PFSK-1 (cell line): ENCODE data around the gene RPTOR.

ENCODE experiments used
- FOXP2 ChIP-seq: optimal IDR thresholded peaks from 2 replicates; pipeline ENCODE3; 2011; ENCODE audit warnings: borderline replicate concordance, control low read depth, inconsistent platforms; ENCODE audit not compliant: insufficient read depth; ENCODE audit errors: extremely low read length, extremely low read depth
- POLR2AphosphoS5 ChIP-seq: IDR thresholded peaks from 2 replicates; pipeline ENCODE4 v1.6.1; 2012; ENCODE audit warnings: low read depth, mild to moderate bottlenecking, control low read depth, low read length, moderate library complexity
- REST ChIP-seq, 2 experiments: IDR thresholded peaks; 2 replicates each; pipeline versions ENCODE4 v1.6.1 to v1.8.0; 2011 to 2012; ENCODE audit warnings: low read depth in 2 of 2, low read length in 2 of 2, control low read depth in 1 of 2, inconsistent platforms in 1 of 2, mild to moderate bottlenecking in 1 of 2, moderate library complexity in 1 of 2; ENCODE audit not compliant: insufficient read depth in 1 of 2
- SIN3A ChIP-seq: IDR thresholded peaks from 2 replicates; pipeline ENCODE4 v1.6.1; 2012; ENCODE audit warnings: mild to moderate bottlenecking, low read length, moderate library complexity, borderline replicate concordance; ENCODE audit not compliant: insufficient read depth
- TAF1 ChIP-seq: IDR thresholded peaks from 2 replicates; pipeline ENCODE4 v1.6.1; 2012; ENCODE audit warnings: low read length, control low read depth, borderline replicate concordance; ENCODE audit not compliant: insufficient read depth

RPTOR gene

GRCh38 chr17:80838311-80839025, 293.8 kb downstream of the RPTOR start:
- TF ChIP-seq FOXP2: no peak
- TF ChIP-seq TAF1: no peak
- no peak for TF ChIP-seq REST (IDR thresholded peaks at IDR 0.05; ENCODE audit: insufficient read depth in 1 of 2, low read depth in 2 of 2, low read length in 2 of 2)
- TF ChIP-seq POLR2AphosphoS5: no peak
- TF ChIP-seq SIN3A: no peak

- TF ChIP-seq POLR2AphosphoS5 (no peak), TAF1 (no peak), REST (IDR thresholded peaks at IDR 0.05; ENCODE audit: insufficient read depth in 1 of 2, low read depth in 2 of 2, low read length in 2 of 2) (no peak), FOXP2 (no peak), SIN3A (no peak)
Measured at GRCh38 chr17:80839026-80839345, 294.3 kb downstream of the RPTOR start.

- TF ChIP-seq REST (IDR thresholded peaks at IDR 0.05; ENCODE audit: insufficient read depth in 1 of 2, low read depth in 2 of 2, low read length in 2 of 2) (no peak), SIN3A (no peak), POLR2AphosphoS5 (no peak), TAF1 (no peak), FOXP2 (no peak)
Measured at GRCh38 chr17:80839511-80839941, 294.9 kb downstream of the RPTOR start.

GRCh38 chr17:80839970-80840369, 295.3 kb downstream of the RPTOR start:
- TF ChIP-seq SIN3A: no peak

GRCh38 chr17:80842456-80843013, 297.9 kb downstream of the RPTOR start:
- no peak for TF ChIP-seq FOXP2
- no peak for TF ChIP-seq SIN3A
- TF ChIP-seq REST (IDR thresholded peaks at IDR 0.05; ENCODE audit: insufficient read depth in 1 of 2, low read depth in 2 of 2, low read length in 2 of 2): no peak
- no peak for TF ChIP-seq POLR2AphosphoS5
- TF ChIP-seq TAF1: no peak
